Measurements from ENCODE around the gene GRK2. TPM values are rescaled to one million over a fixed set of nuclear protein-coding genes. Genes with fewer than 3 reads are reported as not detected.
A peak's percentile ranks its signal among the peaks of the same experiment; 100 is the strongest.

The GRK2 gene
- total RNA-seq, 1 donor from 2014 or later = 27.7 TPM

DNA sequence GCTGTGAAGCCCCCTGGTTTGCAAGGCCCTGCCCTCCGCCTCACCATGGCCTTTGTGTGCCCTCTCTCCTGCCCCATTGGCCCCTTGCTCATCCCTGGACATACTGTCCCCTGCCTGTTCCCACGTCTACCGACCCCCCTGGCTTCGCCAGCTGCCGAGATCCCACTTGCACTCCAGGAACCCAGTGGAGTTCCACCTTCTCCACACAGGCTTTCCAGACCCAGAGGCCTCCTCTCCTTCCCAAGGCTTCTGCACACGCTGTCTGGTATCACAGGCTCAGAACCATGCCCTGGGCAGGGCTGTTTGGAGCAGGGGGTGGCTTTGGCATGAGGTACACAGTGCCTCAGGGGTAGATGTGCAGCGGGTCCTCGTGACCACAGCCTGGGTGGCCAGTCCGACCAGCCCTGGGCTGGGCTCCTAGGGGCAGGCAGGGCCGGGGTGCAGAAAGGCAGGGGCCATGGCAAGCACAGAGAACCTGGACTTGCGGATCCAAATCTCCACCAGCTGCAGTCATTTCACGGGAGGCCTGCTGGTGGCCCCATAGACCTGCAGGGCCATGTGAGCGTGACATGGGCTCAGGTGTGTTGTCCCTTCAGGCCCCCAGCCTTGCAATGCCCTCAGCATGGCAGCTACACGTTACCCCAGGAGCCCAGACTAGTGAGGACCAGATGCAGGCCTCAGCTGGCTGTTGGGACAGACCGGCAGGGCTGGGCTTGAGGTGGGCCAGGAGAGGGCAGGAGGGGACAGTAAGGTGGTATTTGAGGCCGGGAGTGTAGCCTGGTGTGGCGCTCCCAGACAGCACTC lies 9.5 kb downstream of the GRK2 start:
- peak overlapping the region in 1 of 3 donors; percentile 14 for H3K4me3 ChIP-seq (ENCODE audit: low read length in 3 of 3)
- no peaks in the 10 kb centered on the region for H3K27me3 ChIP-seq (ENCODE audit: control insufficient read depth in 3 of 3, insufficient read depth in 3 of 3, low read length in 3 of 3)
- H3K27ac ChIP-seq (ENCODE audit: low read depth, low read length) = peak overlapping the region; percentile 88
- no peaks in the 10 kb centered on the region for H3K9me3 ChIP-seq (ENCODE audit: control insufficient read depth in 3 of 3, low read length in 3 of 3)
- peaks cover 20% of the 10 kb centered on the region in 3 donors for H3K36me3 ChIP-seq (ENCODE audit: control insufficient read depth in 3 of 3, insufficient read depth in 3 of 3, low read length in 3 of 3)
- peak overlapping the region in 2 of 3 donors; percentile 38 to 71 for H3K9ac ChIP-seq (ENCODE audit: low read depth in 1 of 3, low read length in 3 of 3)
- peaks cover 89 to 94% (median 92%) of the 10 kb centered on the region in 3 donors for H3K4me1 ChIP-seq (ENCODE audit: control insufficient read depth in 3 of 3, insufficient read depth in 3 of 3, low read length in 3 of 3)

DNA sequence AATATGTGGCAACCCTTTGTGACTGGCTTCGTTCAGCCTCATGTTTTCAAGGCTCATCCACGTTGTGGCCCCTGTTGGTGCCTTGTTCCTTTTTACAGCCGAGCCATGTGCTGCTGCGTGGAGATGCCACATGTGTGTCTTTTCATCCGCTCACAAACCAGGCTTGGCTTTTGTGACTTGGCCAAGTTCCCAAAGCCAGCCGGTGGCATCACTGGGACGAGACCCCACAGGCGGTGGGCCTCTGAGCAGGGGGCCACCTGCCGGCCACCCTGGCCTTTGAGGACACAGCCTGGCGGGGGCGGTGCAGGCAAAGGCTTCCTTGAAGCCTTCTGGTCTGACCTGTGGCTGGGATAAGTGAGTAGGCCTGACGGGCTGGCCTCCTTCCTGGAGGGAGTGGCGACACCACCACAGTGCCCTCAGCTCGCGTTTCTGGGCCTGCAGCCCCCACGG lies 10.5 kb downstream of the GRK2 start:
- Histone ChIP-seq H3K27ac (ENCODE audit: low read depth, low read length) (peak overlapping the region; percentile 88), H3K4me3 (ENCODE audit: low read length in 3 of 3) (peak overlapping the region; percentile 56 to 70 (median 63)), H3K4me1 (ENCODE audit: control insufficient read depth in 3 of 3, insufficient read depth in 3 of 3, low read length in 3 of 3) (peaks cover 79 to 84% (median 82%) of the 10 kb centered on the region in 3 donors), H3K27me3 (ENCODE audit: control insufficient read depth in 3 of 3, insufficient read depth in 3 of 3, low read length in 3 of 3) (no peaks in the 10 kb centered on the region), H3K36me3 (ENCODE audit: control insufficient read depth in 3 of 3, insufficient read depth in 3 of 3, low read length in 3 of 3) (peaks cover 29 to 30% (median 29%) of the 10 kb centered on the region in 3 donors), H3K9me3 (ENCODE audit: control insufficient read depth in 3 of 3, low read length in 3 of 3) (no peaks in the 10 kb centered on the region), H3K9ac (ENCODE audit: low read depth in 1 of 3, low read length in 3 of 3) (peak overlapping the region; percentile 78 to 86 (median 81))

DNA sequence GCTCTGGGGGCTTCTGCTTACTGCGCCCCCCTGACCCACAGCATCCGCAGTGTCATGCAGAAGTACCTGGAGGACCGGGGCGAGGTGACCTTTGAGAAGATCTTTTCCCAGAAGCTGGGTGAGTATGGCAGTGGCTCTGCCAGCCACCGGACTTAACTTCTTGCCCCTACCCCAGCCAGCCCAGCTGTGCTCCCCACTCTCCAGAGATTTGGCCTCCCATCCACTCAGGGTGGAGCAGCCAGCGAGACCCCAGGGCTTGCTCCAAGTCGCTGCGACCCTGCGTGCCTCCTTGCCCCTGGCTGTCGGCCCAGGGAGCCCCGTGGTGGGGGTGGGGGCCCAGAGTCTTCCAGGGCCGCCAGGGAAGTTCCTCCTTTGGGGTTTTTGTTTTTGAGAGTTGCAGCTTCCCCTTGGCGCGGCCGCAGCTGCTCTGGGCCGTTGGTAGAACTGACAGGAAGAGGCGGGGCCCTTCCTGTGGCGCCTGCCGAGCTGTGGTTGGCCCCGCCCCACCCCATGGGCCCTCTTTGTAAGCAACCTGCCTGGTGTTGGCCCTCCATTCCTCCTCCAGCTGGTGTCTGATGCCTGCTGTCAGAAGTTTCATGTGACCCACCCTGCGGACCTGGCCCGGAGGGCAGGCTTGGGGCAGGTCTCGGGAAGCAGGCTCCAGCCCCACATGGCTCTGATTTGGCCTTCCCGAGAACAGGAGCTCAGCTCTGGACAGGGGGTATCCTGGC lies 11.1 kb downstream of the GRK2 start:
- Histone ChIP-seq H3K36me3 (ENCODE audit: control insufficient read depth in 3 of 3, insufficient read depth in 3 of 3, low read length in 3 of 3) (peaks cover 34 to 36% (median 35%) of the 10 kb centered on the region in 3 donors), H3K27ac (ENCODE audit: low read depth, low read length) (peak overlapping the region; percentile 88), H3K4me3 (ENCODE audit: low read length in 3 of 3) (peak overlapping the region; percentile 59 to 70 (median 63)), H3K27me3 (ENCODE audit: control insufficient read depth in 3 of 3, insufficient read depth in 3 of 3, low read length in 3 of 3) (no peaks in the 10 kb centered on the region), H3K4me1 (ENCODE audit: control insufficient read depth in 3 of 3, insufficient read depth in 3 of 3, low read length in 3 of 3) (peaks cover 73 to 78% (median 77%) of the 10 kb centered on the region in 3 donors), H3K9me3 (ENCODE audit: control insufficient read depth in 3 of 3, low read length in 3 of 3) (no peaks in the 10 kb centered on the region), H3K9ac (ENCODE audit: low read depth in 1 of 3, low read length in 3 of 3) (peak overlapping the region; percentile 78 to 86 (median 81))

DNA sequence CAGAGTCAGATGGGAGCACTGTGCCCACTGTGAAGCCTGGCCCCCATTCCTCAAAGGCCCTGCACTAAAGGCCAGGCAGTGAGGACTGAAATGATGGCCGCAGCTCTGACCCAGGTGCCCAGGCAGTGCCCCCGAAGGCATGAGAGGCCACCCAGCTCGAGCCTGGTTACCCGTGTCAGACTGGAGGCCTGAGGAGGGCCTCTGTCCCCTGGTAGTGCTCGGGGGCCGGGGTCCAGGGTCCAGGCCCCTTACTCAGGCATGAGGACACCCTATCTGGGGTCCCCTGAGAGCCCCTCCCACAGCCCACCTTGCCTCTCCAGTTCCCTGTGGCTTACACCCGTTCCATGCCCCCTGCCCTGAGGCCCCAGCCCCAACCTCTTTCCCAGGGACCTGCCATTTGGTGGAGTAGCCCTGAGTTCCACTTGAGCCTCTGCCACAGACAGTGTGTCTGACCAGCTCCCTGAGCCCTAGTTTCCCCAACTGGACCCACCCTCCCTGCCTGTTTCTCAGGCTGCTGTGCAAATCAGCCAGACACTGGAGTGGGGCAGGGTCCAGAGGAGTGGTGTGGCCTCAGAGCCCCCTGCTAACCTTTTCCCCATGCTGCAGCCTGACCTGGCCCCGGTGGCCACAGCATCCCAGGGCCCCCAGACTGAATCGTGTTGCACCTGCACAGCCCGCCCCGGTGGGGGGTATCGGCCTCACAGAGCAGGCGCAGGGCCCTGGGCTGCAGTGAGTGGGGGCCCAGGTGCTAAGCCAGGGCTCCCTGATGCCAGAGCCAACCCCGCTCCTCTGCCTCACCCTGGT lies 12.1 kb downstream of the GRK2 start:
- Histone ChIP-seq H3K4me1 (ENCODE audit: control insufficient read depth in 3 of 3, insufficient read depth in 3 of 3, low read length in 3 of 3) (peaks cover 65 to 72% (median 68%) of the 10 kb centered on the region in 3 donors), H3K27me3 (ENCODE audit: control insufficient read depth in 3 of 3, insufficient read depth in 3 of 3, low read length in 3 of 3) (no peaks in the 10 kb centered on the region), H3K36me3 (ENCODE audit: control insufficient read depth in 3 of 3, insufficient read depth in 3 of 3, low read length in 3 of 3) (peaks cover 44 to 45% (median 44%) of the 10 kb centered on the region in 3 donors), H3K9me3 (ENCODE audit: control insufficient read depth in 3 of 3, low read length in 3 of 3) (no peaks in the 10 kb centered on the region), H3K4me3 (ENCODE audit: low read length in 3 of 3) (peak overlapping the region; percentile 55 to 59 (median 56)), H3K27ac (ENCODE audit: low read depth, low read length) (peak overlapping the region; percentile 88), H3K9ac (ENCODE audit: low read depth in 1 of 3, low read length in 3 of 3) (peak overlapping the region; percentile 65 to 86 (median 70))

DNA sequence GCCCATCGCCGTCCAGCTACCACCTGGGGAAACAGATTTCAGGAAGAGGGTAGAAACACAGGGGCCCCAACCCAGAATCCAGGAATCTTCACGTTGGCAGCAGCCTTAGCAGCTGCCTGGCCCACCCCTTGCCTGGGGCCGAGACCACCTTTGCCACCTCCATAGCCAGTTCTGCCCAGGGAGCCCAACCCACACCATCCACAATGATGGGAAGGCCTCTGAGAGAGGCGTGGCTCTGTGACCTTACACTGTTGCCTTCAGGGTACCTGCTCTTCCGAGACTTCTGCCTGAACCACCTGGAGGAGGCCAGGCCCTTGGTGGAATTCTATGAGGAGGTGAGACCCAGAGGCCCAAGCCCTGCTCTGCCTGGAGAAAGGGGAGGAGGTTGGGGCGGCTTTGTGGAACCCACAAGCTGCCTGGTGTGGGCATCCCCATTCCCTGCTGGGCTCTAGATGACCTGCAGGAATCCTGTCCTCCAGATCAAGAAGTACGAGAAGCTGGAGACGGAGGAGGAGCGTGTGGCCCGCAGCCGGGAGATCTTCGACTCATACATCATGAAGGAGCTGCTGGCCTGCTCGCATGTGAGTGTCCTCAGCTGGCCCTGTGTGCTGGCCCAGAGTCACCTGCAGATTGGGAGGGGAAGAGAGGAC lies 12.8 kb downstream of the GRK2 start:
- Histone ChIP-seq H3K36me3 (ENCODE audit: control insufficient read depth in 3 of 3, insufficient read depth in 3 of 3, low read length in 3 of 3) (peaks cover 51 to 52% (median 51%) of the 10 kb centered on the region in 3 donors), H3K9me3 (ENCODE audit: control insufficient read depth in 3 of 3, low read length in 3 of 3) (no peaks in the 10 kb centered on the region), H3K9ac (ENCODE audit: low read depth in 1 of 3, low read length in 3 of 3) (peak overlapping the region in 2 of 3 donors; percentile 45 to 70), H3K4me3 (ENCODE audit: low read length in 3 of 3) (no peak overlapping the region), H3K4me1 (ENCODE audit: control insufficient read depth in 3 of 3, insufficient read depth in 3 of 3, low read length in 3 of 3) (peaks cover 59 to 69% (median 61%) of the 10 kb centered on the region in 3 donors), H3K27ac (ENCODE audit: low read depth, low read length) (peak overlapping the region; percentile 88), H3K27me3 (ENCODE audit: control insufficient read depth in 3 of 3, insufficient read depth in 3 of 3, low read length in 3 of 3) (no peaks in the 10 kb centered on the region)

DNA sequence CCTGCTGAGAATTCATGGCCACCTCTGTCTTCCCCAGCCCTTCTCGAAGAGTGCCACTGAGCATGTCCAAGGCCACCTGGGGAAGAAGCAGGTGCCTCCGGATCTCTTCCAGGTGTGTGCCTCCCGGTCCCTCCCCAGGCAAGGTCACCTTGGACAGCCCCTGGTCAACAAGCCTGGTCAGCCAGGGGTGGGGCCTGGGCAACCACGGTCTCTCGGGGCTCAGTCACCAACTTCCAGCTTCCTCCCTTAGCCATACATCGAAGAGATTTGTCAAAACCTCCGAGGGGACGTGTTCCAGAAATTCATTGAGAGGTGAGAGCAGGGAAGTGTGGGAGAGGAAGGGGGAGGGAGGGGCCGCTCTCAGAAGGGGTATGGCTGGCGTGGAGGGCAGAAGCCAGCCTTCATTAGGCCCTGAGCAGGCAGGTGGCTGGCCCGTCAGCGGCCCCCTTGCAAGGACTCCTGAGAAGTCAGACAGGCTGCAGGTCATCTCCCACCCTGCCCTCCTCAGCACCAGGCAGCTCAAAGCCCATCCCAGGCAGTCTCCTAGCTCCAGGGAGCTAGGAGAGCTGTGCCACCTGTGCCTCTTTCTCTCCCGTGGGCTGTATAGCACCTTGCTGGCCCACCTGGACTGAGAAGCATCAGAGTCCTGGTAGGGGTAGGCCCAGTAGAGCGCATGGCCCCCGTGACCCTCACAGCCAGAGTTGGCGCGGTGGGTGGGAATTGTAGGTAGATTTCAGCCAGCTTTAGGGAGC lies 13.5 kb downstream of the GRK2 start:
- H3K9me3 ChIP-seq (ENCODE audit: control insufficient read depth in 3 of 3, low read length in 3 of 3) = no peaks in the 10 kb centered on the region
- H3K4me3 ChIP-seq (ENCODE audit: low read length in 3 of 3) = no peak overlapping the region
- peak overlapping the region in 1 of 3 donors; percentile 45 for H3K9ac ChIP-seq (ENCODE audit: low read depth in 1 of 3, low read length in 3 of 3)
- no peaks in the 10 kb centered on the region for H3K27me3 ChIP-seq (ENCODE audit: control insufficient read depth in 3 of 3, insufficient read depth in 3 of 3, low read length in 3 of 3)
- H3K36me3 ChIP-seq (ENCODE audit: control insufficient read depth in 3 of 3, insufficient read depth in 3 of 3, low read length in 3 of 3) = peaks cover 55 to 58% (median 56%) of the 10 kb centered on the region in 3 donors
- H3K4me1 ChIP-seq (ENCODE audit: control insufficient read depth in 3 of 3, insufficient read depth in 3 of 3, low read length in 3 of 3) = peaks cover 52 to 63% (median 54%) of the 10 kb centered on the region in 3 donors
- no peak overlapping the region for H3K27ac ChIP-seq (ENCODE audit: low read depth, low read length)

DNA sequence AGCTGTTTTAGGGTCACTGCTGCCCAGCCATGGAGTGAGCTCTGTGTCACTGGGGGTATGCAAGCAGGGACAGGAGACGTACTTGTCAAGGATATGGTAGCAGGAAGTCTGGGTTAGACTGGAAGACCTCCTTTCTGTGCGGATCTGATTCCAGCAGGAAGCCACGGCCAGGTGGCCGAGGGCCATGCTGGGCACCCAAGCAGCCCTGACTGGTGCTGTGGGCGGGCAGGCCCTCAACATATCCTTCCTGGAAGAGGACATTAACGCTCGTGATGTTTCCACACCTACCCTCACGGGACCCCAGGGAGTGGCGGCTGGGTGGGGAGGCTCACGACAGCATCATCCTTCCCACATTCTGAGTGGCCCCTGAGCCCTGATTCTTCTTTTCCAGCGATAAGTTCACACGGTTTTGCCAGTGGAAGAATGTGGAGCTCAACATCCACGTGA lies 14.1 kb downstream of the GRK2 start:
- no peaks in the 10 kb centered on the region for H3K9me3 ChIP-seq (ENCODE audit: control insufficient read depth in 3 of 3, low read length in 3 of 3)
- peak overlapping the region in 2 of 3 donors; percentile 3 to 21 for H3K9ac ChIP-seq (ENCODE audit: low read depth in 1 of 3, low read length in 3 of 3)
- no peak overlapping the region for H3K27ac ChIP-seq (ENCODE audit: low read depth, low read length)
- no peaks in the 10 kb centered on the region for H3K27me3 ChIP-seq (ENCODE audit: control insufficient read depth in 3 of 3, insufficient read depth in 3 of 3, low read length in 3 of 3)
- peaks cover 60 to 63% (median 61%) of the 10 kb centered on the region in 3 donors for H3K36me3 ChIP-seq (ENCODE audit: control insufficient read depth in 3 of 3, insufficient read depth in 3 of 3, low read length in 3 of 3)
- H3K4me3 ChIP-seq (ENCODE audit: low read length in 3 of 3) = no peak overlapping the region
- H3K4me1 ChIP-seq (ENCODE audit: control insufficient read depth in 3 of 3, insufficient read depth in 3 of 3, low read length in 3 of 3) = peaks cover 46 to 57% (median 49%) of the 10 kb centered on the region in 3 donors

DNA sequence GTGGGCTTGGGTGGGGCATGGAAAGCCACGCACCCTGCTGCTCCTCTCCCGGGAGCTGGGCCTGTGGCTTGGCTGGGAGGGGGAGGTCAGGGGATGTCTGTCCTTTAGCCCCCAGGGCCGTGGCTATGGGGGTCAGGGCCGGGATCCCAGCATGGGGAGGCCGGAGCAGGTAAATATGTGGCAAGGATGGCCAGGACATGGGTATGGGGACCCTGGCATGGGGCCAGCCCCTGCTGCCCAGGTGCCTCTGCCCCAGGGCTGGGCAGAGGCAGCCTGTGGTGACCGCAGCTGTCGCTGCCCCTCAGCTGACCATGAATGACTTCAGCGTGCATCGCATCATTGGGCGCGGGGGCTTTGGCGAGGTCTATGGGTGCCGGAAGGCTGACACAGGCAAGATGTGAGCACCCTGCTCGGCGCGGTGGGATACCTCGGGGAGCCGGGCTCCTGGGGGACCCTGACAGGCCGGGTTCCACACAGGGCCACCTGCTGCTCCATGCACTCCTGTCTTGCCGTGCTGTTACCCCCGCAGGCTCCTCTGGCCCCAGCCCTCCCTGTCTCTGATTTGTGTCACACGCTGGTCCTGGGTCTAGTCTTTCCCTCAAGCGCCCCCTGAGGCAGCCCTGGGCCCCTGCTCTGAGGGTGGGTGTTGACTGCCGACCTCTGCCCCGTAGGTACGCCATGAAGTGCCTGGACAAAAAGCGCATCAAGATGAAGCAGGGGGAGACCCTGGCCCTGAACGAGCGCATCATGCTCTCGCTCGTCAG lies 14.7 kb downstream of the GRK2 start:
- Histone ChIP-seq H3K9me3 (ENCODE audit: control insufficient read depth in 3 of 3, low read length in 3 of 3) (no peaks in the 10 kb centered on the region), H3K4me1 (ENCODE audit: control insufficient read depth in 3 of 3, insufficient read depth in 3 of 3, low read length in 3 of 3) (peaks cover 40 to 51% (median 43%) of the 10 kb centered on the region in 3 donors), H3K27ac (ENCODE audit: low read depth, low read length) (no peak overlapping the region), H3K27me3 (ENCODE audit: control insufficient read depth in 3 of 3, insufficient read depth in 3 of 3, low read length in 3 of 3) (no peaks in the 10 kb centered on the region), H3K4me3 (ENCODE audit: low read length in 3 of 3) (no peak overlapping the region), H3K36me3 (ENCODE audit: control insufficient read depth in 3 of 3, insufficient read depth in 3 of 3, low read length in 3 of 3) (peaks cover 64 to 68% (median 67%) of the 10 kb centered on the region in 3 donors), H3K9ac (ENCODE audit: low read depth in 1 of 3, low read length in 3 of 3) (peak overlapping the region in 1 of 3 donors; percentile 21)

Measured in skeletal muscle tissue (tissue), 4 donors.